Activated gamma-delta T cell treated with Interleukin-2 at 50 U/mL for 16 hours (primary cell): Measurements from ENCODE around the gene SERPINB10.

Experiments used
- DNase-seq: peaks from one replicate; pipeline ENCODE4 v3.0.0-alpha.2; 2020

Gene SERPINB10

DNA sequence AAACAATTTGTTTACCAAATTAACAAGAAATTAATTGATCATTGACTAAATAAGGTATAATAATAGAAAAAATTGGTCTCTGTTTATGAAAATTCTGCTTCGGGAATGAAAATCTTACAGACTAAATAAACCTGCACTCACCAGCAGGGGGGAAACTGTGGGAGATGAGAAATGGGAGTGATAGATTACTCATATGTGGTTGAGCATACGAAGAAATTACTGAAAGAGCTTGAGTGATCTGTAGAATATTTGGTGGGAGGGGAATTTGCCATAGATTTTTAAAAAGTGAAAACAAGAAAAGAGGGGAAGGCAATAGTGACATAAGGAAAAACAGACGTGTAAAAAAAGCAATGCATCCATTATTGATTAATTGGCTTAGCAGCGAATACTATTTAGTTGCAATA is 43.5 kb downstream of the SERPINB10 start:
- DNase-seq = no peak

DNA sequence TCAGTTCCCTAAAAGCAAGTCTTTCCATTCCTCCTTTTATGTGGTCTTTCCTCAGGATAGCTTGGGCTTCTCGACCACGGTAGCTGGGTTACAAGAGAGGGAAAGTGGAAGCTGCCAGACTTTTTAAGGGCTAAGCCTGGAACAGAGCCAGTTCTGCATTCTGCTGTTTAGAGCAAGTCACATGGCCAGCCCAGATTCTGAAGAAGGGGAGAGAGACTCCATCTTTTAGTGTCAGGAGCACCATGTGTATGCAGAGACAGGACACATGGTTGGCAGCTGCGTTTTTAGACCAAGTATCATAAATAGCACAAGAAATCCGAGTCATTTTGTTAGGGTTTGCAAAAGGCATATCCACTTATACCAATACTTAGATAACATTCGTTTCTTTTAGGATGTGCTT is 46.1 kb downstream of the SERPINB10 start:
- no peak for DNase-seq

DNA sequence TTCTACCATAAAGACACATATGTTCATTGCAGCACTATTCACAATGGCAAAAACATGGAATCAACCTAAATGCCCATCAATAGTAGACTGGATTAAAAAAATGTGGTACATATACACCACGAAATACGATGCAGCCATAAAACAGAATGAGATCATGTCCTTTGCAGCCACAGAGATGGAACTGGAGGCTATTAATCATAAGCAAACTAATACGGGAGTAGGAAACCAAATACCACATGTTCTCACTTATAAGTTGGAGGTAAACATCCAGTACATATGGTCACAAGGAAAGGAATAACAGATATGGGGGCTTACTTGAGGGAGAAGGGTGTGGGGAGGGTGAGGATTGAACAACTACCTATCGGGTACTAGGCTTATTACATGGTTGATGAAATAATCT is 49.0 kb downstream of the SERPINB10 start:
- no peak for DNase-seq

DNA sequence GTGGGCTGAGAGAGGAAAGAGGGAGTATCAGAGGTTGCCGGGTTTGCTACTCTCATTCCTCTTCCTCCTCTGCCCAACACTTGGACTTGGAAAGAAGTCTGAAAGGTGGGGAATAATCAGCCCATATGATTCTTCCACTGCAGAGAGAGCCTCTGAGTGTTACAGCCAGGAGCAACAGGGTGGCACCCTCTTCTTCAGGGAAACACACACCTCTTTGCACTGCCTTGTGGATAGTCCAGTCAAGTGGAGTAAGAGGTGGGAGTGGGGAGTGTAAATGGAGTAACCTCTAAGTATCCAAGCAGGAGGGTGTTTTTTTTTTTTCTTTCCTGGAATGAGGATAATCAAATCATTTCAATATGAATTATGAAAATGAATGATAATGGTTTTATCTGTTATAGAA is 53.1 kb downstream of the SERPINB10 start:
- no peak for DNase-seq

DNA sequence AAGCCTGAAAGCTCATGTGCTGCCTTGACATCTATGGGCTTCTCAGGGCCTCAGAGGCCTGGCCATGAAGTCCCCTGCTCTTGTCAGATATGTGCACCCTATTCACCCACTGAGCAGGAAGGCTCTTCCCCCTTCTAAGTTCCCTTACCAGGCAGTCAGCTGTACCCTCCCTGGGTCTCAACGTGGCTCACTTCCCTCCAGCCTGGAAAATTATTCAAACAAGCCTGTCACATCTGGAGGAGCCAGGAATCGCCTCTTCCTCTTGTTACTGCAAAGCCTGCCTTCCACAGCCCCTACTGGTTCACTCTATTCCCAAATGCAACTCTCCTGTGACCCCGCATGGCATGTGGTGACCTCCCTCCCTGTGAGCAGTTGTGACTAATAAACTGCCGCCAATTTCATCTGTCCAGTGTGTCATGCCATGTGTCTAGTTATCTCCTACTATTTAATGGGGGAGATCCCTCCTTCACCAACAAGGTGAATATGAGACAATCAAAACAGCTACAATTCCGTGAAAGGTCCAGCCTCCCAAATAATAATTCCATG is 53.8 kb downstream of the SERPINB10 start:
- no peak for DNase-seq

DNA sequence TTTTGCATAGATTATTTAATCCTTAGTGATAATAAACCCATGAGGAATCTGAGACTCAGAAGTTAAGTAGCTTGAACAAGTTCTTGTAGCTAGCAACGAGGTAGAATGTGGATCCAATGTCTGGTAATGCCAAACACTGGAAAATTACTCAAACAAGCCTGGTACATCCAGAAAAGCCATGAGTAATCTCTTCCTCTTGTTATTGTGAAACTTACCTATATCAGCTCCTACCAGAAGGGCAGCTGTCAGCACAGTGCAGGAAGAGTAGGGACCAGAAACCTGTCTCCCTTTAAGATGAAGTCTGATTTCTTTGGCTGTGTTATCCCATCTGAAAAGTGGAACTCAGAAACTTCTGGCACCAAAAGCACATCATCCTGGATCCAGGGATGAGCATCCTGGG is 54.4 kb downstream of the SERPINB10 start:
- no peak for DNase-seq

DNA sequence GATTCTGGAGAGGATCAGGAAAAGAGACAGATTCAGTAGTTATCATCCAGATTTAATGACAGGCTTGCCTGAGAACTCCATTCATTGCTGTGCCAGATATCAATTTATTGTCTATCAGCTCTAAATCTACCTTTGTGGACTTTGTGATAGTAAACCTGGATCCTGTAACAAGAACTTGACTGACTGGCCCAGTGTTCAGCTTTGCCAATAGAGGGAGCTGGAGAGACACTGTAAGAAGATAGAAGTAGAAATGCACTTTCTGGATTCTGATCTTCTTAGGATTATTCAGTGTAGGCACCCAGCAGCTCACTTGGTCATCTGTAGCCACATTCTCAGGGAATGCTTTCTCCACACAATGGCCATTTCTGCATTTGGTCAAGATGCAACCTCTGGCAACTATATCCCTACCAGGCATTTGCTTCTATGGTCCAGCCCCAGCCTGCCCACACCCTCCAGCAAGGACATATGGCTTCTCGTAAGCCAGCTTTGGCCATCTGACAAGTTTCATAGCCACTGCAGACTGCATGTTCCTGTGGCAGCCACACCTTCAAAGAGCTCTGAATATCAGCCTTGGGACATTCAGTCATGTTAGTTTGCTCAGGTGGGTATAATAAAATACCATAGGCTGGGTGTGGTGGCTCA is 56.0 kb downstream of the SERPINB10 start:
- DNase-seq = peak; percentile 53

DNA sequence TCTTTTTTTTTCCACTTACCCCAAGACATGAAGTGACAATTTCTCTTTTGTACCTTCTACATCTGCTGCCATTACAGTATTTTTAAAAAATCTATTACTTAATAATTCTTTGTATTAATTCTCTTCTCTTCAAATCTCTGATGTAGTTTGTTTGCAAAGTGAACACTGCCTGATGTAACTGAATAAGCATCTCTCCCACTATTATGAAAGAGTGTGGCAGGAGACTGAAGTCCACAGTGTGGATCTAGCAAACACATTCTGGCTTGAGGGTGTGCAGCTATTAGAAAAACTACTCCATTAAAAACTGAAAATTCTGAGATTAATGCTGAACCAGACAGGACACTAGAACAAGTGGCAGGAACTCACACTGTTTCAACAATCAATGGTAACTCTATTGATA is 57.1 kb downstream of the SERPINB10 start:
- no peak for DNase-seq

DNA sequence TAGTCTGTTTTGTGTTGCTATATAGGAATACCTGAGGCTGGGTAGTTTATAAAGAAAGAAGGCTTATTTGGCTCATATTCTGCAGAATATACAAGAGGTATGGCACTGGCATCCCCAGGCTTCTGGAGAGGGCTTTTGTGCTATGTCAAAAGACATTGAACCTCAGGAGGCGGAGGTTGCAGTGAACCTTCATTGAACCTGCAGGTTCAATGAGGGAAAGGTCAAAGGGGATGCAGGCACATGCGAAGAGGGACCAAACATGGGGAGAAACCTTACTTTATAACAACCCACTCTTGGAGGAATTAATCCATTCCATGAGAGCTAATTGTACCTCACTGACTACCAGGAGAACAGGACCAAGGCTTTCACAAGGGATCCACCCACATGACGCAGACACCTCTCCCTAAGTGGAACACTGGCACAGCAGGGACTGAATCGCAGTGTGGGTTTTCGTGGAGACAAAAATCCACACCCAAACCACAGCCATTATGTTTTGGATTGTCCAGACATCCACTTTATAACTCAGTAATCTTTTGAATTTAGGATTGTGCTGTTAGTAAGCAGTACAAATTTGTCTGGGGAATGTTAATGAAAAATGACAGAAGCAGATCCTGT is 58.1 kb downstream of the SERPINB10 start:
- no peak for DNase-seq

DNA sequence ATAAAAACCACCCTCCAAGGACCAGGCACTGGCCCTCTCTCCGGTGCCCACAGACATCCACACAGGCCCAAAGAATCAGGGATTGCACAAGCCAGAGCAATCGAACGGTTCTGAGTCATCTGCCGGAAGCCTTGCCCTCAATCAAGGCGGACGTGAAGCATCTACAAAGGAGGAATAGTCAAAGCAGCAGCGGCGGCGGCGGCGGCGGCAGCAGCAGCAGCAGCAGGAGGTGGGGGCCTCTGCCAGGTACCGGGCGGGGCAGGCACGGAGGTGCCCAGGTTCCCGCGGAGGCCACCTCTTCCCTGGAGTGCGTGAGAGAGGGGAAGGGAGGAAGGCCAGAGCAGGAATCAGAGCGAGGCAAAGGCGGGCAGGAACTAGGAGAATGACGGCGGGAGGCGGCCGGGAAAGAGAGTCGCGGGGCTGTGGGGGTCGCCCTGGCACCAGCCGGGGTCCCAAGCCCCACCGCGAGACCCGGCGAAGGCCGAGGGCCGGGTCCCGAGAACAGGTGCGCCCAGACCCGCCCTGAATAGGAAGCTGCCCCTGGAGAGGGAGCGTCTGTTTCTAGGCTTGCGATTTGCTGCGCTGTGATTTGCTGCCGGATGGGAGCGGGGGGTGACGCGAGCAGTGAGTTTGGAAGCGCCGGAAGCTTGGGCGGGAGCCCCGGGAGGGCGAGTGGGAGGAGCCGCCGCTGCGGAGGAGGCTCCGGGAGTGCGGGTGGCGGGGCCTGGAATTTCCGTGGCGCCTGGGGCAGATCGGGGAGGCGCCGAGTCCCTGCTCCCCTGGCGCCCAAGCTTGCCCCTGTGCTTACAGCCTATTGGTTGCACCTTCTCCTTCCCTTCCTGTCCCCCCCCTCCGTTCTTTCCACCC is 62.4 kb downstream of the SERPINB10 start, which contains the start of gene SERPINB8:
Gene SERPINB8 (plus strand): TSS at position 140 of the 867 bp plus-strand sequence. CDS start 8,228 bp downstream, outside the sequence.
- peak; percentile 70 for DNase-seq

DNA sequence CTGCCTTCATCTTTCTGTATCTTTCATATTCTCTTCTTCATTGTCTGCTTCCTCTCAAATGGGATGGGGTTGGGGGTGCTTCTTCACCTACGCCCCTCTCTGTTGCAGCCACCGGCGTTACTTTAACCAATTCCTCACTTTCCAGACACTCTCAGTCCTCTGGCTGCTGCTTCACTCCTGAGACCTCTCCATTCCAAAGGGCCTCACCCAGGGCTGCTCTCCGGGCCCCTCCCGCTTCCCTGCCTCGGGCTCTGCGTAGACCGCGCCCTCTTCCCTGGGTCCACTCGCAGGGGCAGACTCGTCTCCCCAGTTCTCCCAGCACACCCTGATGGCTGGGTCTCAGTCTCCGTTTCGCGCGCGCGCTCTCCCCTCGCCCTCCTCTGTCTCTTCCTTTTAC is 63.0 kb downstream of the SERPINB10 start:
- no peak for DNase-seq

DNA sequence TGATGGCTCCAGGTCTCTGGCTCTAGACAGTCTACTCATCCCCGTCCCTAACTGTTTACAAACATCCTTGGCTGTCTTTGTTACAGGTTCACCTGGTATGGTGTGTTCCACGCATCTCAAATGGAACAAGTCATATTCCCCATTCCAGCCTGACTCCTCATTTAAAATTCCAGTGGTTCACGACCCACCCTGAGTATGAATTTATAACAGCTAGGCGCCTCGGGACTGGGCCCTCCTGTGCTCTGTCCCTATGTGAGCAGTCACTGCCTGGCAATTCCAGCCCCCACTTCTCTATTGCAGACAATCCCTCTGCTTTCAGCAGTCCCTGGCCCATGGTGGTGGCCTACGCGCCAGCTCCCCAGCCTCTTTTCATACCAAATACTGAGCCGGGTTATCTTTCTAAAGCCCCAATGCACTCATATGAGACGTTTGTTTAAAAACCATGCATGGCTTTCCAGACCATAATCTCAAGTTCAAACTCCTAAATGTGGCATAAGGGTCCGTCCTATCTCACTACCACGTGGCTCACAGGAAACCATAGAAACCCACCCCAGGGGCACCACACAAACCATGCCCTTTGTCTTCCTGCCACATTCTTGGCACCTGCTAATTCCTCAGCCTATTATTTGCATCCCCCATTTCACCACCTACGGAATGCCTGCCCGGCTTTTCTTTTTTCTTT is 63.7 kb downstream of the SERPINB10 start:
- DNase-seq = no peak

DNA sequence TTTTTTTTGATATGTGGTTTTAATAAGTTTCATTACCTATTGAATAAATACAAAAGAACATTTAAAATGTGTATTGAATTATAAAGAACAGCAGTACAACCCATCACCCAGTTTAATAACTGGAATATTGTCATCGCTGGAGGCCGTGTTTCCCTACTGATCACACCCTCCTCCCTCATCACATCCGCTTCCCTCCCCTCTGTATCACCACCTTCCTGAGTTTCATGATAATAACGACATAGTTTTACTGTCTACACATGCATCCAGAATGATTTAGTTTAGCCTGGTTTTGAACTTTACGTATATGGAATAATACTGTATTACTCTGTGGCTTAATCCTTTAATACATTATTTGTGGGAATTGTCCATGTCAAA is 64.2 kb downstream of the SERPINB10 start:
- no peak for DNase-seq

DNA sequence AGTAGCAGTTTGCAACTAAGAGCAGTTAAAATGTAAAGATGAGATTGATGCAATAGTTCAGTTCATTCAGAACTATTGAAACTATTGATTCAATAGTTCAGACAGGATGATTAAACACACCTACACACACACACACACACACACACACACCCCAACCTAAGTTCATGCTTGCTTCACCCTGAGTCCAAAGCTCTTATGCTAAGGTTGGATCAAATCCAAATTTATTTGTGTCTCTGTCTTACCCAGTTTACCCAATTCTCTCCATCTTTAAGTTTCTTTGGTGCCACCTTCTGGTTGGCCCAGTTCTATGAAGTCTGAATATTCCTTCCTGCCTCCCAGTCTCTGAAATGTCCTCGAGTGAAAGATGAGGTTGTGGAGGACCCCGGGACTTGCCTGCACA is 67.2 kb downstream of the SERPINB10 start:
- no peak for DNase-seq

DNA sequence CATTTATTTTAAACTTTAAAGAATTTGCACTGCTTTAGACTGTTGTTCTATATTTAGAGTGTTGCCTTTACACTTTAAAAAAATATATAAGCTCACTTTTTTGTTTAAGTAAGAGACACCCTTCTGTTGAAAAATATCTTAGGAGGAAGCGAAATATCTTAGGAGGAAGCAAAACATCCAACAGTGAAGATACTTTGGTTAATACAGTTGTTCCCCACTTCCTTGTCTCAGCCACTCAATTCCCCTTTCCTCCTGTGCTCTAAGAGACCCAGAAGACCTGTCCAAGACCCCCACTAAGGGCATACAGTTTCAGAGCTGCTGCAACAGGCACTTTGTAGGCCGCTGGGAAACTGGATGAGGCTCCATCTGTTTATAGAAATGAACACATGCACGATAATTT is 67.9 kb downstream of the SERPINB10 start:
- DNase-seq = no peak

DNA sequence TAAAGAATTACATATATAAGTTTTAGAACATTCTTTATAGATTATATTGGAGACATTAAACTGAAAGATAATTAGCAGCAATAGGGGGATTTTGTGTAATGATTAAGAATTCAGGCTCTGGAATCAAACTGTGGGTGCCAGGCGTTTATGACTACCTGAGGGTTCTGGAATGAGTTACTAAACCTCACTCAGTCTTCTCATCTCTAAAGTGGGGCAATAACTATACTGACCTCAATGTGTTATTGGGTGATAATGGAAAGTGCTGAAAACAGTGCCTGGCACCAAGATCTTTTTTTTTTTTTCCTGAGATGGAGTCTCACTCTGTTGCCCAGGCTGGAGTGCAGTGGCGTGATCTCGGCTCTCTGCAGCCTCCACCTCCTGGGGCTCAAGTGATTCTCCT is 69.3 kb downstream of the SERPINB10 start:
- DNase-seq = no peak

DNA sequence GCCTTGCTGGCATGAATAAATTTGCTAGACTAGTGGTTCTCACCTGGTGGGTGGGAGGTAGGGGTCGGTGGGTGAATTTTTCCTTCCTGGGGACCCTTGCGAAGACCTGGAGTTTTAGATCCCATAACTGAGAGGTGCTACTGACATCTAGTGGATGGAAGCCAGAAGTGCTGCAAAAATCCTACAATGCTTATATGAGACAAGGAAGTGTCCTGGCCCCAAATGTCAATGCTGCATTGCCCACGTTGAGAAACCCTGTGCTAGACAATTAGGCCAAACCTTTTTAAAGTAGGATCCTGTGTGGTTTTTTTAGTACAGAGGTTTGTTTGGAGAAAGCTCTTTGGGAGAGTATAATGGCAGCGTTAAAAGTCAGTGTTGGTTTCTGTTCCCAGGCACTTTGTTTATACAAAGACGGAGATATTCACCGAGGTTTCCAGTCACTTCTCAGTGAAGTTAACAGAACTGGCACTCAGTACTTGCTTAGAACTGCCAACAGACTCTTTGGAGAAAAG is 71.7 kb downstream of the SERPINB10 start:
- DNase-seq = peak; percentile 38

DNA sequence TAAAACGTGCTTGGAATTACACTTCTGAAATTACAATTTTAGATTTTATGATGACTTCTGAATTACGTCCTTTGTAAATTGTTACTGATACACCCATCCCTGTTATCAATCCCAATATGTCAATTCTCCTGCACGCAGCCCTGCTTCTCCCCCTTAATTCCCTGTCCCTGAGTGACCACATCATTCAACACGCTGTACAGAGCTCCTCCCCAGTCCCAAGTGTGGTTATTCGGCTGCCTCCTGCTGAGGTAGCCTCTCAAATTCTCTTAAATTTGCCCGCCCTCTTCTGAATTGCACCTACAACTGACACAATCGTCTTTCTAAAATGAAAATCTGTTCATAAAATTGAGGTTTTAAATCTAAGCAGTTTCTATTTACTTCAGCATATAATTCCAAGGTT is 72.3 kb downstream of the SERPINB10 start:
- DNase-seq = no peak

DNA sequence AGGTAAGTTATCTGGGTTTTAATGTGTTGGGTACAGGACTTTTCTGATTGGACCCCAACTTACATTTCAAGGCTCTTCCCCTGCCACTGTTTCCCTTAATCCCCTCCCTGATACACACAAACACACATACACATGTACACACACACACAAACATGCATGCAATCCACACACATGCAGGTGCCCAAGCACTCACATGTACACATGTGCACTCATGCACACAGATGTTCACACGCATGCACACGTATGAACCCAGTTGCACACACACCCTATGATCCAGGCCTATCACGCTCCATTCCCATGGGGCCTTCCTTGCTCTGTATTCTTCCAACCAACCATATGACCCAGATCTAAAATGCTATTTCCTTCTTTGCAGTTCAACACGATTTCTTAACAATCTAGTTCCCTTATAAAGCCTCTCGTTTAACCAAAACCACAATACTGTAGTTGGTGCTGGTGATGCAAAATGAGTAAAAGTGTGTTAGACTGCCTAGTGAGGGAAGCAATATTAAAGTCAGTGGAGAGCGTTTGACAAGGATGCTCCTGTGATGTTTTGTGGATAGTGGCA is 73.2 kb downstream of the SERPINB10 start:
- DNase-seq = no peak

DNA sequence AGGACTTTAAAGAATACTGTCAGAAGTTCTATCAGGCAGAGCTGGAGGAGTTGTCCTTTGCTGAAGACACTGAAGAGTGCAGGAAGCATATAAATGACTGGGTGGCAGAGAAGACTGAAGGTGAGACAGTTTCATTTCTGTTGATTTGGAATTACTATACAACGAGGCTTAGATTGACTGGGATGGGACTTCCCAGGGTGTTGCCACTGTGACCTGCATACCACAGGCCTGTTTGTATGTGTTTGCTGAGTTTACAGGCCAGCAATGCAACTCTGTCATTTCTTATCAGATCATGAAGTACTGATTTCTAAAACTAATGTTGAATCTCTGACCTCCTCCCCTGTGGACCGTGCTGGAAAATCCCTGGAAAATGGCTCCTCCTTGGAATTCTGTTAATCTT is 74.0 kb downstream of the SERPINB10 start:
- DNase-seq = no peak

DNA sequence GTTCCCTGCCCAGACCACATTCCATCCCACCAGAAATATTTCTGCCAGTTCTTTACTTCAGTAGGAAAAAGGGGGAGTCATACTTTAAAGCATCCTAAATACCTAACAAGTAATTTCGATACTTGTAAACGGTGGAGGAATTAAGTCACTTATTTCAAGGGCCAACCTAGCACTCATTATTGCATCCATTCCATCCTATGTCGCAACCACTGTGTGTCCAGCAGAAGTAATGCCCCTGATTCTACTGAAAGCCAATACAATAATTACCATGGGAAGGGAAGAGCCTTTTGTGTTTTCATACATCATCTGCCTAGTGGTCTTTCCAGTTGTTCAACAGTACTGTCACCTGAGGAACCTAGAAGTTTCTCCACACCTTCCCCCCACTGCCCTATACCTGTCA is 74.6 kb downstream of the SERPINB10 start:
- DNase-seq = no peak
